Pancreas (tissue), 10 donors: ENCODE data around the gene UGT3A2. TPM values are rescaled to one million over a fixed set of nuclear protein-coding genes. Genes with fewer than 3 reads are reported as not detected.

Source experiments
- ATAC-seq, 4 donors: fragments of 200-7000 bp; cut with Tn5 transposase; one replicate each; pipeline versions ENCODE4 v1.8.0 to v1.9.1; 2020; ENCODE audit warnings: mild to moderate bottlenecking in 4 of 4, moderate library complexity in 4 of 4
- DNase-seq, 6 donors: peaks; one replicate each; pipeline ENCODE4 v3.0.0-alpha.2; 2020
- FAIRE-seq: peaks from 2 replicates; lab custom pipeline; 2012; peaks lifted over from hg19 to GRCh38; lab: Jason Lieb, UNC
- H3K27ac ChIP-seq, 4 donors: fragments of 200-600 bp; sonication (generic); 1 replicate in 3 of 4; 2 replicates in 1 of 4; pipeline versions ENCODE4 v1.5.0 to v1.8.0; 2020
- H3K27me3 ChIP-seq, 4 donors: fragments of 200-600 bp; one replicate each; pipeline ENCODE4 v1.8.0; 2021
- H3K36me3 ChIP-seq, 3 donors: fragments of 200-600 bp; sonication (generic) in 1 of 3; one replicate each; pipeline versions ENCODE4 v1.5.0 to v1.8.0; 2020 to 2021
- H3K4me1 ChIP-seq, 3 donors: fragments of 200-600 bp; one replicate each; pipeline ENCODE4 v1.8.0; 2021
- H3K4me3 ChIP-seq, 4 donors: fragments of 200-600 bp; sonication (generic) in 2 of 4; one replicate each; pipeline versions ENCODE4 v1.5.0 to v1.8.0; 2020 to 2021
- H3K9me3 ChIP-seq, 4 donors: fragments of 200-600 bp; one replicate each; pipeline ENCODE4 v1.8.0; 2021
- CTCF ChIP-seq, 4 donors: fragments of 200-600 bp; sonication (generic) in 3 of 4; IDR thresholded peaks; one replicate each; pipeline versions ENCODE4 v1.5.0 to v1.8.0; 2021; ENCODE audit warnings: antibody characterized with exemption in 4 of 4
- WGBS, 2 donors: extraction: QIAGEN DNeasy Blood & Tissue Kit; methylation state at CpG; one replicate each; pipeline ENCODE4 v1.1.7; 2013; 5-methylcytosine and 5-hydroxymethylcytosine counted together
- intact Hi-C, 3 donors: fragments of 100-400 bp; cut with DNase I; formaldehyde crosslinking; loops; one replicate each; pipeline versions ENCODE4 v1.11.1 to v1.14.2; 2022
- polyA plus RNA-seq, 2 donors: library from polyadenylated mRNA; stranded (reverse); fragments of 200-250 nt; gene quantifications; one replicate each; pipeline ENCODE4 v1.2.3, GENCODE V29; 2013
- total RNA-seq, 6 donors: library from RNA; stranded (reverse); fragmentation: NEBNext Ultra II Directional in 4 of 6; extraction: Animal tissue kit (Norgen Biotek cat#: 25700) in 4 of 6; gene quantifications; one replicate each; pipeline versions ENCODE4 v1.2.1 to v1.2.4, GENCODE V29; 2021 to 2023
- donor health status: healthy with polysubstance abuse.
- donor health status: DM: no; HTN: no; CAD: no; lungs with moderate emphysema.
- donor health status: DM: no; HTN: no; CAD: no.
- donor health status: control.
- donor health status: control.
- donor health status: Bipolar disorder and iron deficiency.
- donor health status: DM: yes; HTN: yes; CAD: no.
- donor health status: DM: no; HTN: no; CAD: no.
- donor health status: DM: no; HTN: no; CAD: no.
- donor health status: DM: yes; HTN: yes; CAD: no.

Gene UGT3A2
- total and polyA plus RNA-seq, 8 donors = 0.06 to 0.07 TPM; not detected in 6

- ATAC-seq = no peak
- TF ChIP-seq CTCF (IDR thresholded peaks at IDR 0.05) = no peak
These were observed 6.2 kb downstream of the UGT3A2 start for GRCh38 chr5:36060420-36060887.

GRCh38 chr5:36059571-36060419 is 6.9 kb downstream of the UGT3A2 start:
- ATAC-seq (no peak), FAIRE-seq (no peak), DNase-seq (no peak)
- no peak overlapping the region for H3K27ac ChIP-seq
- no peaks in the 10 kb centered on the region for H3K4me1 ChIP-seq
- intact Hi-C loops = no loop called here
- H3K9me3 ChIP-seq = no peaks in the 10 kb centered on the region
- H3K4me3 ChIP-seq = no peak overlapping the region
- TF ChIP-seq CTCF (IDR thresholded peaks at IDR 0.05) = no peak
- no peaks in the 10 kb centered on the region for H3K27me3 ChIP-seq
- 56 to 65% methylated on average over 5 of the region's 5 CpGs for WGBS, 2 donors
- H3K36me3 ChIP-seq = no peaks in the 10 kb centered on the region

More at GRCh38 chr5:36060420-36060887, 6.2 kb downstream of the UGT3A2 start:
- intact Hi-C loops = no loop called here
- FAIRE-seq = no peak
- WGBS, 2 donors = 66 to 78% methylated on average over 12 of the region's 12 CpGs
- H3K4me1 ChIP-seq = no peaks in the 10 kb centered on the region
- H3K27me3 ChIP-seq = no peaks in the 10 kb centered on the region
- DNase-seq = no peak
- no peaks in the 10 kb centered on the region for H3K36me3 ChIP-seq
- no peak overlapping the region for H3K27ac ChIP-seq
- H3K9me3 ChIP-seq = no peaks in the 10 kb centered on the region
- H3K4me3 ChIP-seq = no peak overlapping the region

GRCh38 chr5:36058776-36059175 is 7.9 kb downstream of the UGT3A2 start:
- no peak overlapping the region for H3K4me3 ChIP-seq
- no peaks in the 10 kb centered on the region for H3K27me3 ChIP-seq
- TF ChIP-seq CTCF (IDR thresholded peaks at IDR 0.05) = no peak
- no peaks in the 10 kb centered on the region for H3K36me3 ChIP-seq
- 84 to 93% methylated on average over 2 of the region's 2 CpGs for WGBS, 2 donors
- DNase-seq = no peak
- ATAC-seq = no peak
- FAIRE-seq = no peak
- no peak overlapping the region for H3K27ac ChIP-seq
- H3K4me1 ChIP-seq = no peaks in the 10 kb centered on the region
- intact Hi-C loops = no loop called here
- no peaks in the 10 kb centered on the region for H3K9me3 ChIP-seq

GRCh38 chr5:36057386-36057785 is 9.3 kb downstream of the UGT3A2 start:
- H3K4me1 ChIP-seq = no peaks in the 10 kb centered on the region
- ATAC-seq (no peak), DNase-seq (no peak), FAIRE-seq (no peak)
- no peak for TF ChIP-seq CTCF (IDR thresholded peaks at IDR 0.05)
- no peak overlapping the region for H3K27ac ChIP-seq
- no peaks in the 10 kb centered on the region for H3K36me3 ChIP-seq
- intact Hi-C loops = no loop called here
- H3K4me3 ChIP-seq = no peak overlapping the region
- 38 to 48% methylated on average over 2 of the region's 2 CpGs for WGBS, 2 donors
- no peaks in the 10 kb centered on the region for H3K9me3 ChIP-seq
- H3K27me3 ChIP-seq = no peaks in the 10 kb centered on the region

- H3K4me3 ChIP-seq = no peak overlapping the region
- ATAC-seq (no peak), FAIRE-seq (no peak), DNase-seq (no peak)
- H3K27ac ChIP-seq = no peak overlapping the region
- no peaks in the 10 kb centered on the region for H3K36me3 ChIP-seq
- H3K9me3 ChIP-seq = no peaks in the 10 kb centered on the region
- intact Hi-C loops = no loop called here
- H3K4me1 ChIP-seq = no peaks in the 10 kb centered on the region
- no peak for TF ChIP-seq CTCF (IDR thresholded peaks at IDR 0.05)
- 47 to 62% methylated on average over 5 of the region's 5 CpGs for WGBS, 2 donors
- no peaks in the 10 kb centered on the region for H3K27me3 ChIP-seq
These were observed 10.3 kb downstream of the UGT3A2 start for GRCh38 chr5:36056422-36056821.
